GM12878 (cell line): Measurements from ENCODE around the gene NME7. TPM values are rescaled to one million over a fixed set of nuclear protein-coding genes. Genes with fewer than 3 reads are reported as not detected.

ENCODE experiments used
- ATAC-seq: fragments of 200-7000 bp; cut with Tn5 transposase; 3 replicates; pipeline ENCODE4 v1.9.1; 2020; ENCODE audit warnings: mild to moderate bottlenecking, moderate library complexity
- BruUV-seq: library from RNA; stranded (reverse); fragments of 400-500 nt; replicated peaks from 2 replicates; lab custom pipeline; 2021; lab: Mats Ljungman, UMichigan
- CTCF ChIA-PET: fragments of 300-600 bp; sonication (Branson Sonifier 250); formaldehyde crosslinking; extraction: SDS; loops from one replicate; lab custom pipeline; 2021; ENCODE audit warnings: inconsistent platforms; lab: Yijun Ruan, JAX
- POLR2A ChIA-PET: fragments of 350-600 bp; formaldehyde crosslinking; extraction: SDS; loops from one replicate; lab custom pipeline; 2021; ENCODE audit warnings: inconsistent platforms; lab: Charles Lee
- RAD21 ChIA-PET: fragments of 300-600 bp; sonication (Branson Sonifier 250); formaldehyde crosslinking; loops from one replicate; lab custom pipeline; 2023; ENCODE audit warnings: antibody characterized with exemption; ENCODE audit not compliant: unreplicated experiment; lab: Charles Lee
- SMC1A ChIA-PET: fragments of 300-600 bp; sonication (Branson Sonifier 250); formaldehyde crosslinking; loops from one replicate; lab custom pipeline; 2023; ENCODE audit not compliant: unreplicated experiment, uncharacterized antibody; lab: Charles Lee
- DNase-seq: peaks from one replicate; pipeline ENCODE4 v3.0.0-alpha.2; 2011; ENCODE audit warnings: low read depth, low spot score
- FAIRE-seq: peaks from 3 replicates; lab custom pipeline; 2011; peaks lifted over from hg19 to GRCh38; lab: Jason Lieb, UNC
- H2AFZ ChIP-seq: 2 replicates; pipeline ENCODE4 v1.6.0; 2011; ENCODE audit warnings: low read depth, low read length, control low read depth; ENCODE audit not compliant: control insufficient read depth
- H3K27ac ChIP-seq: 2 replicates; pipeline ENCODE4 v1.5.1; 2011; ENCODE audit warnings: control low read depth; ENCODE audit not compliant: control insufficient read depth, insufficient read depth
- H3K27me3 ChIP-seq, 2 experiments: replicated peaks in 1 of 2; 2 replicates each; pipeline versions ENCODE4 v1.6.0 to v1.6.1; 2011; ENCODE audit warnings: low read length in 1 of 2; ENCODE audit not compliant: control insufficient read depth in 2 of 2, insufficient read depth in 2 of 2
- H3K36me3 ChIP-seq, 2 experiments: 2 replicates each; pipeline ENCODE4 v1.5.1; 2011; ENCODE audit warnings: low read length in 1 of 2; ENCODE audit not compliant: control insufficient read depth in 2 of 2, insufficient read depth in 2 of 2
- H3K4me1 ChIP-seq: 2 replicates; pipeline ENCODE4 v1.6.1; 2011; ENCODE audit warnings: mild to moderate bottlenecking, low read length, moderate library complexity, mixed read lengths; ENCODE audit not compliant: control insufficient read depth, insufficient read depth
- H3K4me2 ChIP-seq: 2 replicates; pipeline ENCODE4 v1.6.0; 2011; ENCODE audit warnings: control low read depth; ENCODE audit not compliant: control insufficient read depth, insufficient read depth
- H3K4me3 ChIP-seq: fragments of 200-600 bp; sonication (generic); 2 replicates; pipeline ENCODE4 v1.5.1; 2016
- H3K79me2 ChIP-seq: 2 replicates; pipeline ENCODE4 v1.6.0; 2011; ENCODE audit warnings: low read length; ENCODE audit not compliant: control insufficient read depth, insufficient read depth
- H3K9ac ChIP-seq: 2 replicates; pipeline ENCODE4 v1.8.0; 2011; ENCODE audit warnings: low read length, control low read depth, mixed read lengths; ENCODE audit not compliant: control insufficient read depth, insufficient read depth
- H3K9me3 ChIP-seq: replicated peaks from 3 replicates; pipeline ENCODE4 v1.5.1; 2011; ENCODE audit warnings: mild to moderate bottlenecking, low read length; ENCODE audit not compliant: control insufficient read depth, insufficient read depth
- H4K20me1 ChIP-seq: 2 replicates; pipeline ENCODE4 v1.6.0; 2011; ENCODE audit not compliant: control insufficient read depth, insufficient read depth
- CREB1 ChIP-seq: IDR thresholded peaks from 2 replicates; pipeline ENCODE4 v1.6.1; 2012; ENCODE audit warnings: low read depth, mild to moderate bottlenecking, inconsistent platforms
- EGR1 ChIP-seq, 2 experiments: IDR thresholded peaks; 1 replicate in 1 of 2; 2 replicates in 1 of 2; pipeline ENCODE4 v1.6.1; 2011 to 2012; ENCODE audit warnings: low read depth in 2 of 2, low read length in 2 of 2, borderline replicate concordance in 1 of 2, mild to moderate bottlenecking in 1 of 2, moderate library complexity in 1 of 2
- ETV6 ChIP-seq, 2 experiments: fragments of 450-650 bp in 1 of 2; IDR thresholded peaks in 1 of 2; conservative IDR thresholded peaks in 1 of 2; 2 replicates each; pipeline ENCODE4 v1.6.1; 2014; ENCODE audit warnings: antibody characterized with exemption in 1 of 2, borderline replicate concordance in 1 of 2, low read depth in 1 of 2, mild to moderate bottlenecking in 1 of 2, moderate library complexity in 1 of 2
- IKZF1 ChIP-seq: fragments of 450-650 bp; conservative IDR thresholded peaks from 2 replicates; pipeline ENCODE4 v1.6.1; 2017; ENCODE audit warnings: antibody characterized with exemption, mild to moderate bottlenecking
- MTA2 ChIP-seq: fragments of 450-650 bp; IDR thresholded peaks from 2 replicates; pipeline ENCODE4 v1.6.1; 2016; ENCODE audit warnings: low read depth, mild to moderate bottlenecking, moderate library complexity
- SIN3A ChIP-seq: IDR thresholded peaks from 2 replicates; pipeline ENCODE4 v1.6.1; 2012; ENCODE audit warnings: low read depth, low read length, improper control_type of control experiment
- SREBF1 ChIP-seq: IDR thresholded peaks from 2 replicates; pipeline ENCODE4 v1.6.1; 2012; ENCODE audit warnings: mild to moderate bottlenecking, low read length
- STAT3 ChIP-seq: IDR thresholded peaks from 2 replicates; pipeline ENCODE4 v1.6.1; 2011; ENCODE audit warnings: low read depth, low read length, improper control_type of control experiment
- ZNF384 ChIP-seq: IDR thresholded peaks from 2 replicates; pipeline ENCODE4 v1.6.1; 2012; ENCODE audit warnings: low read depth, mild to moderate bottlenecking, low read length, improper control_type of control experiment, borderline replicate concordance
- WGBS: methylation state at CpG from one replicate; pipeline ENCODE4 v1.1.6; 2016; ENCODE audit warnings: low lambda C conversion rate; ENCODE audit not compliant: insufficient replicate concordance, insufficient coverage; ENCODE audit errors: missing lambda C conversion rate; 5-methylcytosine and 5-hydroxymethylcytosine counted together
- in situ Hi-C: fragments of 300-500 bp; cut with MboI; formaldehyde crosslinking; loops from 9 replicates; pipeline ENCODE4 v1.14.3; 2018; ENCODE audit warnings: mixed read lengths
- intact Hi-C: fragments of 100-400 bp; cut with micrococcal nuclease; formaldehyde crosslinking; loops from one replicate; pipeline ENCODE4 v1.14.2; 2022; ENCODE audit not compliant: unreplicated experiment
- polyA plus RNA-seq, 11 experiments: library from polyadenylated mRNA; depleted of rRNA in 4 of 11; unstranded in 6 of 11; stranded (reverse) in 5 of 11; fragments of >200 nt; fragmentation: Nextera tagmentation in 4 of 11; fragmentation: Illumina TruSeq in 1 of 11; extraction: Ambion mirVana in 4 of 11; extraction: Trizol in 1 of 11; gene quantifications; 1 replicate in 1 of 11; 2 replicates in 10 of 11; pipeline versions ENCODE4 v1.2.1 to v1.2.3, GENCODE V29; 2011 to 2016; ENCODE audit warnings: inconsistent platforms in 2 of 11, missing spikeins in 2 of 11, low read depth in 1 of 11
- total RNA-seq, 4 experiments: library from RNA; depleted of rRNA in 3 of 4; stranded (reverse); fragments of >200 nt in 3 of 4; fragmentation: Illumina TruSeq in 1 of 4; extraction: Trizol in 1 of 4; gene quantifications; 2 replicates each; pipeline versions ENCODE4 v1.2.1 to v1.2.3, GENCODE V29; 2013 to 2021
- TF ChIP-seq, protein P1 (sequence below): fragments of 450-650 bp; formaldehyde crosslinking; IDR thresholded peaks from 2 replicates; pipeline ENCODE4 v1.5.0; 2022; ENCODE audit warnings: mild to moderate bottlenecking, missing genetic modification characterization
- TF ChIP-seq, protein P2 (sequence below): fragments of 450-650 bp; IDR thresholded peaks from 2 replicates; pipeline ENCODE4 v1.6.1; 2014; ENCODE audit warnings: mild to moderate bottlenecking

NME7 gene
- total and polyA plus RNA-seq, 10 of the 15 experiments (the other 5 are each of a cell fraction or from before 2014, with no cell fraction given): 1.5 to 15.6 (median 7.2) TPM

DNA sequence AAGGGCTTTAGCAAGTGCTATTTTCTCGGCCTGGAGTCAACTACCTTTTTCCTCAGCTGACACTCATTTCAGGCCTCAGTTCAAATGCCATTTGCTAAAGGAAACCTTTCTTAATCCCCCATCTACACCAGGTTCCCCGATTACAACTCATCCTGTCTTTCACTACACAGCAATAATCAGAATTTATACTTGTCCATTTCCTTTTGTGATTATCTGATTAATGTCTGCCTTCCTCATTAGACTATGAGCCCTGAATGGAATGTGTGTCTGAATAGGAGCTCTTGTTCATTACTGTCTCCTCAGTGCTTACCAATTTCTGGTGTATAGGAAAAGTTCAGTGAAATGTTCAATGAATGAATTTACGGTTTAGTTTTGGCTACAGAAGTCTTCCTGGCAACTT is 224.3 kb downstream of the NME7 start (continued):
- TF ChIP-seq EGR1 (IDR thresholded peaks at IDR 0.05; ENCODE audit: borderline replicate concordance in 1 of 2, low read depth in 2 of 2, low read length in 2 of 2) (no peak), STAT3 (no peak), CREB1 (no peak)

DNA sequence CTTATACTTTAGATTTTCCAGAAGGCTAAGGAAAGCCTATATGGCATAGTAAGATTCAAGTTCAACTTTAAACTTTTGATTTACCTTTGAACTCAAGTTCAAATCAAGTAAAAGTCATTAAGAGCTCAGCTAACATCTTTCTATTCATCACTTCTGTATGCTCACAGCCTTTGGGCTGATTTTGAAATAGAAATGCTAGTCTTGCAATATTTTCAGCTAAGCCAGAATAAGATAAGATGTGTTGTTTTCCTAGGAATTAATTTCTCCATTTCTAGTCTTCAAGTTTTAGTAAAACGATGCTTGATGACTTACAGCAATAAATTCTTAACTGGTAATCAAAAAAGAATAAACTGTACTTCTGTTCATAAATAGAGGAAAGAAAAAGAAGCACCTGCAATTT is 225.5 kb downstream of the NME7 start:
- CTCF ChIA-PET: interaction anchor here (0.7 to 1.7 kb wide), 7 partner anchors 10 to 703 kb away, joined by 3 to 5 read pairs (median 4); no protein-coding TSS in a partner anchor
- H3K27ac ChIP-seq: no peak overlapping the region
- no peak overlapping the region for H3K4me2 ChIP-seq
- ATAC-seq: no peak
- H3K79me2 ChIP-seq: no peaks in the 10 kb centered on the region
- SMC1A ChIA-PET: interaction anchor here (0.9 to 2.1 kb wide), 5 partner anchors 8 to 208 kb away, joined by 3 to 5 read pairs (median 4); no protein-coding TSS in a partner anchor
- H4K20me1 ChIP-seq: no peaks in the 10 kb centered on the region
- H2AFZ ChIP-seq: no peak overlapping the region
- H3K27me3 ChIP-seq: no peaks in the 10 kb centered on the region
- no peak overlapping the region for H3K9ac ChIP-seq
- H3K4me3 ChIP-seq: no peak overlapping the region
- no peak for DNase-seq
- RAD21 ChIA-PET: interaction anchor here (1.4 kb wide), 1 partner anchor 19 kb away, joined by 4 read pairs; no protein-coding TSS in a partner anchor
- FAIRE-seq: no peak
- 3% methylated on average over 1 of the region's 1 CpG for WGBS
- peaks cover 3% of the 10 kb centered on the region; the same call in 1 of the 2 replicates for H3K4me1 ChIP-seq
- intact Hi-C loops: no loop called here
- no TSS peak for BruUV-seq
- TF ChIP-seq SREBF1 (no peak), ZNF384 (no peak), IKZF1 (no peak), SIN3A (no peak), MTA2 (no peak), ETV6 (conservative IDR thresholded peaks at IDR 0.05 in 1 of 2, IDR thresholded peaks at IDR 0.05 in 1 of 2; ENCODE audit: borderline replicate concordance in 1 of 2, low read depth in 1 of 2) (no peak)
- TF ChIP-seq, protein P1, sequence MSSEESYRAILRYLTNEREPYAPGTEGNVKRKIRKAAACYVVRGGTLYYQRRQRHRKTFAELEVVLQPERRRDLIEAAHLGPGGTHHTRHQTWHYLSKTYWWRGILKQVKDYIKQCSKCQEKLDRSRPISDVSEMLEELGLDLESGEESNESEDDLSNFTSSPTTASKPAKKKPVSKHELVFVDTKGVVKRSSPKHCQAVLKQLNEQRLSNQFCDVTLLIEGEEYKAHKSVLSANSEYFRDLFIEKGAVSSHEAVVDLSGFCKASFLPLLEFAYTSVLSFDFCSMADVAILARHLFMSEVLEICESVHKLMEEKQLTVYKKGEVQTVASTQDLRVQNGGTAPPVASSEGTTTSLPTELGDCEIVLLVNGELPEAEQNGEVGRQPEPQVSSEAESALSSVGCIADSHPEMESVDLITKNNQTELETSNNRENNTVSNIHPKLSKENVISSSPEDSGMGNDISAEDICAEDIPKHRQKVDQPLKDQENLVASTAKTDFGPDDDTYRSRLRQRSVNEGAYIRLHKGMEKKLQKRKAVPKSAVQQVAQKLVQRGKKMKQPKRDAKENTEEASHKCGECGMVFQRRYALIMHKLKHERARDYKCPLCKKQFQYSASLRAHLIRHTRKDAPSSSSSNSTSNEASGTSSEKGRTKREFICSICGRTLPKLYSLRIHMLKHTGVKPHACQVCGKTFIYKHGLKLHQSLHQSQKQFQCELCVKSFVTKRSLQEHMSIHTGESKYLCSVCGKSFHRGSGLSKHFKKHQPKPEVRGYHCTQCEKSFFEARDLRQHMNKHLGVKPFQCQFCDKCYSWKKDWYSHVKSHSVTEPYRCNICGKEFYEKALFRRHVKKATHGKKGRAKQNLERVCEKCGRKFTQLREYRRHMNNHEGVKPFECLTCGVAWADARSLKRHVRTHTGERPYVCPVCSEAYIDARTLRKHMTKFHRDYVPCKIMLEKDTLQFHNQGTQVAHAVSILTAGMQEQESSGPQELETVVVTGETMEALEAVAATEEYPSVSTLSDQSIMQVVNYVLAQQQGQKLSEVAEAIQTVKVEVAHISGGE (CRISPR knock-in tag): no peak
- TF ChIP-seq, protein P2, sequence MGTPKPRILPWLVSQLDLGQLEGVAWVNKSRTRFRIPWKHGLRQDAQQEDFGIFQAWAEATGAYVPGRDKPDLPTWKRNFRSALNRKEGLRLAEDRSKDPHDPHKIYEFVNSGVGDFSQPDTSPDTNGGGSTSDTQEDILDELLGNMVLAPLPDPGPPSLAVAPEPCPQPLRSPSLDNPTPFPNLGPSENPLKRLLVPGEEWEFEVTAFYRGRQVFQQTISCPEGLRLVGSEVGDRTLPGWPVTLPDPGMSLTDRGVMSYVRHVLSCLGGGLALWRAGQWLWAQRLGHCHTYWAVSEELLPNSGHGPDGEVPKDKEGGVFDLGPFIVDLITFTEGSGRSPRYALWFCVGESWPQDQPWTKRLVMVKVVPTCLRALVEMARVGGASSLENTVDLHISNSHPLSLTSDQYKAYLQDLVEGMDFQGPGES: no peak
- POLR2A ChIA-PET: interaction anchor here (1.0 kb wide), 1 partner anchor 26 kb away, joined by 3 read pairs; no protein-coding TSS in a partner anchor
- H3K9me3 ChIP-seq: no peaks in the 10 kb centered on the region
- H3K36me3 ChIP-seq: no peaks in the 10 kb centered on the region
- in situ Hi-C loops: no loop called here
